HG03095 (cell line): Measurements from ENCODE around the gene NAV1.

Experiments used
- ATAC-seq: cut with Tn5 transposase; IDR thresholded peaks from one replicate; pipeline ENCODE4 v1.9.1; 2021; ENCODE audit warnings: moderate library complexity; ENCODE audit not compliant: unreplicated experiment

Gene NAV1

DNA sequence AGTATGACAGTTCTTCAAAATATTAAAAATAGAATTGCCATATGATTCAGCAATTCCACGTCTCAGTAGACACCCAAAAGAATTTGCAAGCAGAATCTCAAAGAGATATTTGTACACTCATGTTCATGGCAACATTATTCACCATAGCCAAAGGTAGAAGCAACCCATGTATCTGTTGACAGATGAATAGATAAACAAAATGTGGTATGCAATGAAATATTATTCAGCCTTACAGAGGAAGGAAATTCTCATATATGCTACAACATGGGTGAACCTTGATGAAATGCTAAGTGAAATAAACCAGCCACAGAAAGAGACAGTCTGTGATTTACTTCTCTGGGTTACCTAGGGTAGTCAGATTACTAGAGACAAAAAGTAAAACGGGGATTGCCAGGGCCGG lies 47.0 kb downstream of the NAV1 start:
- ATAC-seq: no peak

DNA sequence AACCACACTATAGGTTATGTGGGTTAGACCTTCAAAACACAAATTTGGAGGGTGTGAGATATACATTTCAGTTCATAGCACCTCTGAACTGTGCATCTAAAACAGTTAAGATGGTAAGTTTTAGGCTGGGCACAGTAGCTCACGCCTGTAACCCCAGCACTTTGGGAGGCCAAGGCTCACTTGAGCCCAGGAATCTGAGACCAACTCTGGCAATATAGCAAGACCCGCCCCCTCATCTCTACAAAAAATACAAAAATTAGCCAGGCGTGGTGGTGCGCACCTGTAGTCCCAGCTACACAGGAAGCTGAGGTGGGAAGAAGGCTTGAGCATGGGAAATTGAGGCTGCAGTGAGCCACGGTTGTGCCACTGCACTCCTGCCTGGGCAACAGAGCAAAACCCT lies 47.9 kb downstream of the NAV1 start:
- no peak for ATAC-seq

DNA sequence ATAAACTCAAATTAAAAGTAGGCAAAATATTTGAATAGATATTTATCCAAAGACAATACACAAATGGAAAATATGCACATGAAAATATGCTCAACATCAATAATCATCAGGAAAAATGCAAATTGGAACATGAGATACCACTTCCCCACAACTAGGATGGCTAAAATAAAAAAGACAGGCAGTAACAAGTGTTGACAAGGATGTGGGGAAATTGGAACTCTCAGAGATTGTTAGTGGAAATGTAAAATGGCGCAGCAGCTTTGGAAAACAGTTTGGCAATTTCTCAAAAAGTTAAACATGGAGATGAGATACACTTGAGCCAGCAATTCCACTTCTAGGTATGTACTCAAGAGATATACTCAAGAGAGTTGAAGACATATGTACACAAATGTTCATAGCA lies 48.8 kb downstream of the NAV1 start:
- ATAC-seq: no peak
